Measurements from ENCODE around the gene APBB2.
A peak's percentile ranks its signal among the peaks of the same experiment; 100 is the strongest.
"Not testable (repeated sequence)": the region's sequence is repeated elsewhere in the genome, so short reads cannot be mapped to it uniquely, and the experiment has no call there.

APBB2 gene

GRCh38 chr4:41161355-41161754 lies 53.0 kb downstream of the APBB2 start:
- H3K27ac Mint-ChIP-seq: no peak overlapping the region
- ATAC-seq: no peak
- no peaks in the 10 kb centered on the region for H3K36me3 Mint-ChIP-seq
- no peak overlapping the region for H3K4me3 Mint-ChIP-seq
- peaks cover 6% of the 10 kb centered on the region for H3K9me3 Mint-ChIP-seq
- no peaks in the 10 kb centered on the region for H3K4me1 Mint-ChIP-seq
- no peak for DNase-seq (ENCODE audit: low spot score in 2 of 2)

GRCh38 chr4:41160856-41161255 lies 53.5 kb downstream of the APBB2 start:
- no peak for ATAC-seq
- H3K36me3 Mint-ChIP-seq: no peaks in the 10 kb centered on the region
- H3K4me1 Mint-ChIP-seq: no peaks in the 10 kb centered on the region
- no peak overlapping the region for H3K27ac Mint-ChIP-seq
- DNase-seq (ENCODE audit: low spot score in 2 of 2): no peak
- H3K4me3 Mint-ChIP-seq: no peak overlapping the region
- H3K9me3 Mint-ChIP-seq: peaks cover 6% of the 10 kb centered on the region

DNA sequence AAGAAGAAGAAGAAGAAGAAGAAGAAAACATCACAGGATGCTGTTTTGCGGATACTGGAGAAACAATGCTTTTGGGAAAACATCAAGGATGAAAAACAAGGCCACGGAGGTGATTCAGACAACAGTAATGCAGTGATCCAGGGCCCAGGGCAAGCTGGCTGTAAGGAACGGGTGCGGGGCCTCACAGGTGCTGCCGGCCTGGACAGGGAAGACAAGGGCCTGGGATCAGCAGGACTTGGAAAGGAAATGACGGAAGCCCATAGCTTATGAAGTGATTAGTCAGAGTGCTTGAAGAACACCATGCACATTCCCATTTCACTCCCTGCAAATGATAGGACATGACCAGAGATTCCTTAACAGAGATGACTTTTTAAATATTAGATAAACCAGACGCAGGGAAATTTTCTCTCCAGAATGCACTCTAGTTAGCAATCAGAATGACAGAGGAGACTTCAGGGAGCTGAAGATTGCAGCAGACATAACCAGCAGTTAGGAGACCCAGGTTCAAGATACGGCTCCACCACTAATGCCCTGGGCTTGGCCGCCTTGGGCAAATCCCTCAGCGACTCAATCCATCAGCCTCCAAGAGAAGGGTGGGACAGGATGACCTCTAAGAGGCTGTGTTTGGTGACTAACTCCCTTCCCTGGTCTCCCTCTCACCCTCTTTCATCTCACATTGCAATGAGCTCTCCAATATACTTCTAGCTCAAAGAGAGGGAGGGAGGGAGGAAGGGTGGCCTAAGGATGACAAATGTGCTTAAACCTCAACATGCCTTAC lies 54.1 kb downstream of the APBB2 start:
- no peaks in the 10 kb centered on the region for H3K36me3 Mint-ChIP-seq
- H3K4me3 Mint-ChIP-seq: no peak overlapping the region
- ATAC-seq: no peak
- DNase-seq (ENCODE audit: low spot score in 2 of 2): no peak
- H3K4me1 Mint-ChIP-seq: no peaks in the 10 kb centered on the region
- no peak overlapping the region for H3K27ac Mint-ChIP-seq
- peaks cover 3% of the 10 kb centered on the region for H3K9me3 Mint-ChIP-seq

GRCh38 chr4:41158756-41159155 lies 55.6 kb downstream of the APBB2 start:
- no peaks in the 10 kb centered on the region for H3K4me1 Mint-ChIP-seq
- H3K27ac Mint-ChIP-seq: no peak overlapping the region
- peaks cover 3% of the 10 kb centered on the region for H3K9me3 Mint-ChIP-seq
- no peaks in the 10 kb centered on the region for H3K36me3 Mint-ChIP-seq
- DNase-seq (ENCODE audit: low spot score in 2 of 2) (no peak), ATAC-seq (peak; percentile 11)
- no peak overlapping the region for H3K4me3 Mint-ChIP-seq

DNA sequence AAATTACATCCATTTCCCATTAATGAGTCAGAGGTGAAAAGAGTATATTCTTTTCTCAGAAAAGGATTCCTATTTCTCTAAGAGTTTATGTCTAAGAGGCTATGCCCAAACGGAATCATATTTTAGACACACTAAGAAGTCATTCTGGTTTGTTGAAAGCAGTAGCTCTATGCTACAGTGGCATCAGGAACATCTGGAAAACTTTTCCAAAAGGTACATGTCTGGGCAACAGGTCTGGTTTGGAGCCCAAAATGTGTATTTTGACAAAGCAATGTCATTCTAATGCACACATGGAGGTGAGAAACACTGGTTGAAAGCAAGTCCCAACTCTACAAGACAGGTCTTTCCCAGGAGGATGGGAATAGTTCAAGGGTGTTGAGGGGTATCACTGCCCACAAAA lies 56.1 kb downstream of the APBB2 start:
- Mint-ChIP-seq H3K4me3 (no peak overlapping the region), H3K9me3 (peaks cover 3% of the 10 kb centered on the region), H3K36me3 (no peaks in the 10 kb centered on the region), H3K27ac (no peak overlapping the region), H3K4me1 (no peaks in the 10 kb centered on the region)
- ATAC-seq: no peak
- no peak for DNase-seq (ENCODE audit: low spot score in 2 of 2)

DNA sequence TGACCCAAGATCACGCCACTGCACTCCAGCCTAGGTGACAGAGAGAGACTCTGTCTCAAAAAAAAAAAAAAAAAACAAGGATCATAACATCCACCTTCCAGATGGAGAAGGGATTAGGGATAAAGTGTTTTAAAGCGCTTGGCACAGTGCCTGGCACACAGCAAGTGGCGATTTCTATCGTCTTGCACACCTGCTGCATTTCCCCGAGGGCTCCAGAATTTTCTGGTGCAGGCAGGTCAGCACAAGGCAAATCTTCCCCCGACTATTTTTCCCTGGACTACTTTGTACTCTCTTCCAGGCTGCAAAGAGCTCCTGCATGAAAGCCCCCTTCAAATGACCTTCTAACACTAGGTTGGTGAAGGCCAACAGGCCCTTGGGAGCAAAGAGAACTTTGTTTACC lies 57.3 kb downstream of the APBB2 start:
- H3K36me3 Mint-ChIP-seq: no peaks in the 10 kb centered on the region
- DNase-seq (ENCODE audit: low spot score in 2 of 2): no peak
- no peak overlapping the region for H3K27ac Mint-ChIP-seq
- no peaks in the 10 kb centered on the region for H3K4me1 Mint-ChIP-seq
- no peak for ATAC-seq
- no peaks in the 10 kb centered on the region for H3K9me3 Mint-ChIP-seq
- no peak overlapping the region for H3K4me3 Mint-ChIP-seq

- H3K4me3 Mint-ChIP-seq: no peak overlapping the region
- H3K9me3 Mint-ChIP-seq: no peaks in the 10 kb centered on the region
- DNase-seq (ENCODE audit: low spot score in 2 of 2) (no peak), ATAC-seq (no peak)
- H3K4me1 Mint-ChIP-seq: no peaks in the 10 kb centered on the region
- no peaks in the 10 kb centered on the region for H3K36me3 Mint-ChIP-seq
- no peak overlapping the region for H3K27ac Mint-ChIP-seq
Observed at GRCh38 chr4:41156574-41156973, 57.8 kb downstream of the APBB2 start.

GRCh38 chr4:41155194-41155830 lies 59.0 kb downstream of the APBB2 start:
- Mint-ChIP-seq H3K4me3 (no peak overlapping the region), H3K4me1 (no peaks in the 10 kb centered on the region)
- no peak for DNase-seq (ENCODE audit: low spot score in 2 of 2)

DNA sequence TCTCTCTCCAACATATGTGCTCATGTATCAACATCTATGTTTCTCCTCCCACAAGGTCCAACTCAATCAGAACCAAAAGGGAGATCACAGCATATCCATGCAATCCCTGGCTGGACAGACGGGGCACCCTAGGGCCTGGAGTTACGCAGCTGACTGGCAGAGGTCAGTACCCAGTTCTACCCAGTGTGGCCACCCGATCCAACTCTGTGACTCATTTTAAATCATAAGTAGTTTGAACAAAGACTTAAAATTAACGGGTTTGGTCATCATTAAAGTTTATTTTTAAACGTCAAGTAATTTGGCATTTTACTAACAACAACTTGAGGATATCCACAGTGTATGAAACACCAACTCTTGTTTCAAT lies 59.5 kb downstream of the APBB2 start:
- H3K9me3 Mint-ChIP-seq: peaks cover 2% of the 10 kb centered on the region
- no peaks in the 10 kb centered on the region for H3K36me3 Mint-ChIP-seq
- H3K4me1 Mint-ChIP-seq: no peaks in the 10 kb centered on the region
- no peak overlapping the region for H3K27ac Mint-ChIP-seq
- H3K4me3 Mint-ChIP-seq: no peak overlapping the region
- DNase-seq (ENCODE audit: low spot score in 2 of 2) (no peak), ATAC-seq (no peak)

More at GRCh38 chr4:41155194-41155830, 59.0 kb downstream of the APBB2 start:
- peaks cover 2% of the 10 kb centered on the region for H3K9me3 Mint-ChIP-seq
- H3K27ac Mint-ChIP-seq: no peak overlapping the region
- no peak for ATAC-seq
- no peaks in the 10 kb centered on the region for H3K36me3 Mint-ChIP-seq

DNA sequence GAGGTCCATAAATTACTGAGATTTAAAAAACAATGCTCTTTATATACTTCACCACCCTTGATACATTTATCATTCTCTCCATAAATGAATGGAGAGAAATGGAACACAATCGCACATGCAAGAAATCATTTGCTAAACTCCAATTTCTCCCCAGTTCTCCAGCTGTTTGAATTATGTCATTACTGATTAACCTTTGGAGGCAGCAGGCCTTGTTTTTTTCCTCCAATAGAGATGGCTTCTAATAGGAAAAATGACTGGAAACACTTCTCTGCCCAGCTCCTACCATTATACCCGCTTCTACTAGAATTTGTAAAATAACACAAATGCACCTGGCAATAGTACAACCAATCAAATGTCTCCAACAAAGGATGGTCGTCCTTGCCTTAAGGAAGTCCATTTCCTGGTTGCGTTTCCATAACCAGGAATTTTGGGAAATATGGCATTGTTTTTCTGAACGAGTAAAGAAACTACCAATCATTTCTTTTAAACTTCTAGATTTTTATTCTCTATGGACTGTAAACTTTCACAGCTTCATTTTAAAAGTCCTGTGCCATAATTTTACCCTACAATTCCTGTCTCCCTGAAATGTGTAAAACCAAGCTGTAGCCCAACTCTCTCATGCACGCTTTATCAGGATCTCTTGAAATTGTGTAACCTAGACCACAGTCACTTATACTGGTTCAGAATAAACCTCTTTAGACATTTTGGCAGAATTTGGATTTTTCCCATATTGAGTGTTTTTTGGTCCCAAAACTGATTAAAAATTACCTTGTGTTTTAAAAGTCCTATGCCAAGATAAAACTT lies 60.1 kb downstream of the APBB2 start:
- no peak overlapping the region for H3K27ac Mint-ChIP-seq
- H3K4me3 Mint-ChIP-seq: no peak overlapping the region
- no peak for DNase-seq (ENCODE audit: low spot score in 2 of 2)

GRCh38 chr4:41150401-41150800 lies 63.9 kb downstream of the APBB2 start:
- ATAC-seq (no peak), DNase-seq (ENCODE audit: low spot score in 2 of 2) (no peak)
- Mint-ChIP-seq H3K4me3 (no peak overlapping the region), H3K9me3 (peaks cover 2% of the 10 kb centered on the region), H3K4me1 (no peaks in the 10 kb centered on the region), H3K27ac (no peak overlapping the region), H3K36me3 (no peaks in the 10 kb centered on the region)

More for the DNA sequence above, 60.1 kb downstream of the APBB2 start:
- H3K4me1 Mint-ChIP-seq: no peaks in the 10 kb centered on the region
- no peaks in the 10 kb centered on the region for H3K36me3 Mint-ChIP-seq
- H3K9me3 Mint-ChIP-seq: peaks cover 2% of the 10 kb centered on the region
- no peak for ATAC-seq

DNA sequence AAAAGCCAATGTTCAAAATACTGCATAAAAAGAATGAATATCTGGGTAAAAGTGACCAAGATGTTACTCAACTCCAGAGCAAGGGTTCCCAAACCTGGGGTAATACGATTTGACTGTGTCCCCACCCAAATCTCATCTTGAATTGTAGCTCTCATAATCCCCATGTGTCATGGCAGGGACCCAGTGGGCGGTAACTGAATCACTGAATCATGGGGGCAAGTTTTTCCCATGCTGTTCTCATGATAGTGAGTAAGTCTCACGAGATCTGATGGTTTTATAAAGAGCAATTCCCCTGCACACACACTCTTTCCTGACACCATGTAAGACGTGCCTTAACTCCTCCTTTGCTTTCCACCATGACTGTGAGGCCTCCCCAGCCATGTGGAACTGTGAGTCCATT lies 64.8 kb downstream of the APBB2 start:
- not testable (repeated sequence) for ATAC-seq; H3K4me1 Mint-ChIP-seq; H3K36me3 Mint-ChIP-seq; H3K9me3 Mint-ChIP-seq; H3K4me3 Mint-ChIP-seq; DNase-seq (ENCODE audit: low spot score in 2 of 2); H3K27ac Mint-ChIP-seq

GRCh38 chr4:41148931-41149330 lies 65.4 kb downstream of the APBB2 start:
- no peak for ATAC-seq
- Mint-ChIP-seq H3K9me3 (peaks cover 2% of the 10 kb centered on the region), H3K27ac (no peak overlapping the region)

DNA sequence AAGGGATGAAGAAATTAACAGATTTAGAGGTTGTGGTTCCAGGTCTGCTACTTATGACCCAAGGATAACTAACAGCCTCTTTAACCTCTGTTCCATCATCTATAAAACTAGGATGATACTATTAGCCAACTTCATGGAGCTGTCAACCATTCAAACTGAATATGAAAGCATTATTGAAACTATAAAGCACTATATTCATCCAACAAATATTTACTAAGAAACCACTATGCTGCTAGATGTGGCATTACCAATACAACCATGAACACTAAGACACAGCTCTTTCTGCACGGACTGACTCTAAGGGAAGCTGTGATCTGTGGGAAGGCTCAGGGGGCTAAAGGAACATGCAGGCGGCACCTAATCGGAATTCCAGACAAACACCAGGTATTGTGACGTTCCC lies 66.0 kb downstream of the APBB2 start:
- H3K36me3 Mint-ChIP-seq: no peaks in the 10 kb centered on the region
- H3K4me3 Mint-ChIP-seq: no peak overlapping the region
- DNase-seq (ENCODE audit: low spot score in 2 of 2): no peak
- no peaks in the 10 kb centered on the region for H3K4me1 Mint-ChIP-seq
- peaks cover 2% of the 10 kb centered on the region for H3K9me3 Mint-ChIP-seq
- ATAC-seq: no peak
- no peak overlapping the region for H3K27ac Mint-ChIP-seq

More at GRCh38 chr4:41148931-41149330, 65.4 kb downstream of the APBB2 start:
- no peaks in the 10 kb centered on the region for H3K4me1 Mint-ChIP-seq
- no peaks in the 10 kb centered on the region for H3K36me3 Mint-ChIP-seq
- DNase-seq (ENCODE audit: low spot score in 2 of 2): no peak
- no peak overlapping the region for H3K4me3 Mint-ChIP-seq

- H3K4me3 Mint-ChIP-seq; H3K27ac Mint-ChIP-seq; H3K4me1 Mint-ChIP-seq; H3K36me3 Mint-ChIP-seq; DNase-seq (ENCODE audit: low spot score in 2 of 2); ATAC-seq; H3K9me3 Mint-ChIP-seq: not testable (repeated sequence)
Observed at GRCh38 chr4:41147570-41147969, 66.8 kb downstream of the APBB2 start.
